A549 (cell line): ENCODE results near the gene HTRA3. TPM values are rescaled to one million over a fixed set of nuclear protein-coding genes. Genes with fewer than 3 reads are reported as not detected.

Source experiments
- ATAC-seq, 2 experiments: fragments of 200-7000 bp in 1 of 2; fragments of >200 bp in 1 of 2; cut with Nextera tagmentation in 1 of 2; cut with Tn5 transposase in 1 of 2; 3 replicates each; pipeline versions ENCODE4 v1.8.0 to v1.9.1; 2018 to 2020; ENCODE audit warnings: mild to moderate bottlenecking in 1 of 2, moderate library complexity in 1 of 2
- CTCF ChIA-PET: fragments of 300-600 bp; sonication (Branson Sonifier 250); formaldehyde crosslinking; extraction: SDS; loops from one replicate; lab custom pipeline; 2021; ENCODE audit warnings: antibody characterized with exemption, inconsistent platforms; lab: Yijun Ruan, JAX
- POLR2A ChIA-PET: fragments of 350-600 bp; formaldehyde crosslinking; extraction: SDS; loops from one replicate; lab custom pipeline; 2021; ENCODE audit warnings: antibody characterized with exemption, inconsistent platforms; lab: Yijun Ruan, JAX
- DNase-seq, 2 experiments: peaks; one replicate each; pipeline versions ENCODE4 v3.0.0 to v3.0.0-alpha.2; 2011 to 2016; ENCODE audit warnings: low read depth in 1 of 2, low spot score in 1 of 2
- FAIRE-seq: peaks from 2 replicates; lab custom pipeline; 2011; peaks lifted over from hg19 to GRCh38; lab: Jason Lieb, UNC
- H3K27ac ChIP-seq, 2 experiments: fragments of >200 bp; sonication (Bioruptor Twin); formaldehyde crosslinking; 3 replicates each; pipeline ENCODE4 v1.5.1; 2016 to 2017
- H3K4me1 ChIP-seq: fragments of >200 bp; sonication (Bioruptor Twin); formaldehyde crosslinking; 3 replicates; pipeline ENCODE4 v1.6.1; 2016
- H3K4me2 ChIP-seq: fragments of >200 bp; sonication (Bioruptor Twin); formaldehyde crosslinking; 3 replicates; pipeline ENCODE4 v1.6.1; 2016
- H3K4me3 ChIP-seq: fragments of >200 bp; sonication (Bioruptor Twin); formaldehyde crosslinking; 3 replicates; pipeline ENCODE4 v1.5.1; 2016
- H3K9me3 ChIP-seq: fragments of >200 bp; sonication (Bioruptor Twin); formaldehyde crosslinking; 3 replicates; pipeline ENCODE4 v1.6.1; 2016
- BHLHE40 ChIP-seq: IDR thresholded peaks from 2 replicates; pipeline ENCODE4 v1.6.1; 2012; ENCODE audit warnings: low read depth, low read length, inconsistent platforms
- CBX2 ChIP-seq: fragments of 200-600 bp; sonication (generic); IDR thresholded peaks from 2 replicates; pipeline ENCODE4 v1.6.1; 2016; ENCODE audit warnings: low read depth, mild to moderate bottlenecking, borderline replicate concordance
- CBX8 ChIP-seq: fragments of 200-600 bp; sonication (generic); IDR thresholded peaks from 2 replicates; pipeline ENCODE4 v1.6.1; 2016
- CEBPB ChIP-seq, 2 experiments: fragments of >200 bp in 1 of 2; sonication (Bioruptor Twin) in 1 of 2; formaldehyde crosslinking in 1 of 2; IDR thresholded peaks; 2 replicates each; pipeline ENCODE4 v1.6.1; 2012 to 2016
- CHD2 ChIP-seq: fragments of 150-350 bp; IDR thresholded peaks from 2 replicates; pipeline ENCODE4 v1.6.1; 2014; ENCODE audit warnings: low read length; ENCODE audit not compliant: partially characterized antibody
- EHF ChIP-seq: fragments of 250-450 bp; sonication (Bioruptor Pico); IDR thresholded peaks from 2 replicates; pipeline ENCODE4 v1.5.0; 2020; ENCODE audit warnings: mild to moderate bottlenecking
- ESRRA ChIP-seq: fragments of 150-350 bp; IDR thresholded peaks from 2 replicates; pipeline ENCODE4 v1.6.1; 2014; ENCODE audit warnings: mild to moderate bottlenecking, low read length, borderline replicate concordance
- FOSL2 ChIP-seq, 2 experiments: fragments of 450-650 bp in 1 of 2; fragments of >200 bp in 1 of 2; sonication (Bioruptor Twin) in 1 of 2; formaldehyde crosslinking; IDR thresholded peaks; 2 replicates each; pipeline versions ENCODE4 v1.5.0 to v1.6.1; 2016 to 2020; ENCODE audit warnings: mild to moderate bottlenecking in 1 of 2, moderate library complexity in 1 of 2
- HOXA7 ChIP-seq: fragments of 250-450 bp; sonication (Bioruptor Pico); IDR thresholded peaks from 2 replicates; pipeline ENCODE4 v1.5.0; 2020; ENCODE audit warnings: mild to moderate bottlenecking, moderate library complexity
- HOXB13 ChIP-seq: fragments of 250-450 bp; sonication (Bioruptor Pico); IDR thresholded peaks from 2 replicates; pipeline ENCODE4 v1.5.0; 2020; ENCODE audit warnings: low read depth, mild to moderate bottlenecking, moderate library complexity
- JUN ChIP-seq, 2 experiments: fragments of >200 bp; sonication (Bioruptor Twin); formaldehyde crosslinking; IDR thresholded peaks; 2 replicates in 1 of 2; 3 replicates in 1 of 2; pipeline ENCODE4 v1.6.1; 2016 to 2017
- KDM1A ChIP-seq: fragments of 200-600 bp; sonication (generic); IDR thresholded peaks from 2 replicates; pipeline ENCODE4 v1.6.1; 2016; ENCODE audit warnings: low read depth, mild to moderate bottlenecking
- NFE2L2 ChIP-seq: fragments of 150-350 bp; conservative IDR thresholded peaks from 2 replicates; pipeline ENCODE4 v1.6.1; 2014; ENCODE audit warnings: low read length
- NPAS2 ChIP-seq: fragments of 250-450 bp; sonication (Bioruptor Pico); IDR thresholded peaks from 2 replicates; pipeline ENCODE4 v1.8.0; 2022; ENCODE audit warnings: mild to moderate bottlenecking, moderate library complexity, borderline replicate concordance
- POLR2AphosphoS2 ChIP-seq: conservative IDR thresholded peaks from 2 replicates; pipeline ENCODE4 v1.6.1; 2012; ENCODE audit warnings: low read length, improper control_type of control experiment, inconsistent platforms
- SMC3 ChIP-seq: fragments of >200 bp; sonication (Bioruptor Twin); formaldehyde crosslinking; IDR thresholded peaks from 3 replicates; pipeline ENCODE4 v1.6.1; 2018; ENCODE audit warnings: inconsistent platforms
- TP53 ChIP-seq: fragments of 250-450 bp; sonication (Bioruptor Pico); IDR thresholded peaks from 2 replicates; pipeline ENCODE4 v1.5.0; 2021; ENCODE audit warnings: mild to moderate bottlenecking, moderate library complexity
- ZC3H11A ChIP-seq: fragments of 450-650 bp; IDR thresholded peaks from 2 replicates; pipeline ENCODE4 v1.6.1; 2014; ENCODE audit warnings: antibody characterized with exemption, mild to moderate bottlenecking
- ZNF302 ChIP-seq: fragments of 250-450 bp; sonication (Bioruptor Pico); IDR thresholded peaks from 2 replicates; pipeline ENCODE4 v1.9.0; 2021; ENCODE audit warnings: inconsistent platforms, mild to moderate bottlenecking, moderate library complexity
- ZSCAN20 ChIP-seq: fragments of 250-450 bp; sonication (Bioruptor Pico); IDR thresholded peaks from 2 replicates; pipeline ENCODE4 v1.8.0; 2022; ENCODE audit warnings: mild to moderate bottlenecking, moderate library complexity
- WGBS: methylation state at CpG from one replicate; pipeline ENCODE4 v1.1.6; 2017; ENCODE audit errors: missing lambda C conversion rate; 5-methylcytosine and 5-hydroxymethylcytosine counted together
- polyA plus RNA-seq, 4 experiments: library from polyadenylated mRNA; depleted of rRNA in 3 of 4; stranded (reverse); fragments of >200 nt; fragmentation: RNase III in 1 of 4; extraction: RNeasy Plus Mini Kit Qiagen cat#74134 plus additional on column Dnase treatment in 1 of 4; gene quantifications; 2 replicates in 3 of 4; 3 replicates in 1 of 4; pipeline ENCODE4 v1.2.3, GENCODE V29; 2011 to 2017
- TF ChIP-seq, protein P1 (sequence below): fragments of 450-650 bp; IDR thresholded peaks from 2 replicates; pipeline ENCODE4 v1.6.1; 2014; ENCODE audit warnings: antibody characterized with exemption
- TF ChIP-seq, protein P2 (sequence below): fragments of 200-600 bp; sonication (generic); IDR thresholded peaks from 2 replicates; pipeline ENCODE4 v1.6.1; 2016; ENCODE audit warnings: antibody characterized with exemption, mild to moderate bottlenecking, moderate library complexity

HTRA3 gene
- polyA plus RNA-seq, 2 of the 4 experiments (the other 2 are of a cell fraction) = 4.6 to 7.4 TPM

DNA sequence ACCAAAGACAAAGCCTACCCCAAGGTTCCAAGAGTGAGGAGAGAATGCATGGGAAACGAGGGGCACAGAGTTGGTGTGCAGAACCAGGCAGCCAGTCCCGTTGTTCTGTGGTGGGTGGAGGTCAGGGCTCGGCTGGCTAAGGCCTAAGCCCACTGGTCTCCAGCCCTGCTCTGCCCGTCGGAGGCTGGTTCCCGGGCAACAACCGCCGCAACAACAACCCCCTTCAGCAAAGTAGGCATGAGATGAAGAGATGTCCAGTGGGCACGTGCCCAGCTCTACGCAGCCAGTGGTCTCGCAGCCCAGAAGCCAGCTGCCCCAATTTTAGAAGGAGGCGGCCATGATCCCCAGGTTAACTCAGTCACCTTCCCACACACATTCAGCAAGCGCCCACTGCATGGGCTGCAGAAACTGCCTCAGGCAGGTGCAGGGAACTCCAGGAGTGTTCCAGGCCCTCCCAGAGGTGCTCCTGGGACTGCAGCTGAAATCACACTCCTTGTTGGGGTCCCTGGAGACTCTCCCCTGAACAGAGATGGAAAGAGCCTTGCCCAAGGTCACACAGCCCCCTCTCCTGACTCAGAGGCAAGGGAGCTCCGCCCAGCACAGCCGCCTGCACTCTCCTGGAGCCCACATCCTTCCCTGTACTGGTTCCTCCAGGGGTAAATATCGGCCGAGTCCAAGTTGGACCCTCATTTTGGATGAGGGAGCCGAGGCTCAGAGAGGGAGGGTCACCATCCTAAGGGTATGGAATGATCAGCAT, 25.4 kb upstream of the HTRA3 start:
- 70% methylated on average over 3 of the region's 18 CpGs for WGBS
- no peak for FAIRE-seq
- Histone ChIP-seq H3K27ac (no peak overlapping the region), H3K4me3 (no peak overlapping the region), H3K4me1 (peaks cover 25% of the 10 kb centered on the region), H3K4me2 (no peak overlapping the region), H3K9me3 (no peaks in the 10 kb centered on the region)
- POLR2A ChIA-PET = interaction anchor here (0.7 kb wide), 1 partner anchor 33 kb away, joined by 3 read pairs; no protein-coding TSS in a partner anchor
- no peak for DNase-seq
- CTCF ChIA-PET = interaction anchor here (2.0 to 17.2 kb wide), 3 partner anchors 17 to 157 kb away, joined by 8 to 270 read pairs (median 39); partner anchors contain the start of gene HTRA3
- ATAC-seq = no peak
- no peak for TF ChIP-seq EHF (CRISPR knock-in tag)

GRCh38 chr4:8244931-8245460, 24.6 kb upstream of the HTRA3 start:
- no peak overlapping the region for H3K4me3 ChIP-seq
- peaks cover 25% of the 10 kb centered on the region for H3K4me1 ChIP-seq
- DNase-seq (no peak), FAIRE-seq (no peak), ATAC-seq (no peak)
- no peaks in the 10 kb centered on the region for H3K9me3 ChIP-seq
- H3K4me2 ChIP-seq = no peak overlapping the region
- TF ChIP-seq EHF (CRISPR knock-in tag) (no peak), ESRRA (no peak), CBX2 (no peak), NPAS2 (CRISPR knock-in tag) (no peak), HOXA7 (CRISPR knock-in tag) (no peak), HOXB13 (CRISPR knock-in tag) (no peak), CBX8 (no peak), BHLHE40 (no peak), POLR2AphosphoS2 (no peak), CEBPB (IDR thresholded peaks at IDR 0.05) (no peak), JUN (IDR thresholded peaks at IDR 0.05) (no peak)
- TF ChIP-seq, protein P1, sequence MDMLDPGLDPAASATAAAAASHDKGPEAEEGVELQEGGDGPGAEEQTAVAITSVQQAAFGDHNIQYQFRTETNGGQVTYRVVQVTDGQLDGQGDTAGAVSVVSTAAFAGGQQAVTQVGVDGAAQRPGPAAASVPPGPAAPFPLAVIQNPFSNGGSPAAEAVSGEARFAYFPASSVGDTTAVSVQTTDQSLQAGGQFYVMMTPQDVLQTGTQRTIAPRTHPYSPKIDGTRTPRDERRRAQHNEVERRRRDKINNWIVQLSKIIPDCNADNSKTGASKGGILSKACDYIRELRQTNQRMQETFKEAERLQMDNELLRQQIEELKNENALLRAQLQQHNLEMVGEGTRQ = no peak
- CTCF ChIA-PET = interaction anchor here (4.3 to 17.2 kb wide), 2 partner anchors 23 to 157 kb away, joined by 39 to 270 read pairs; partner anchors contain the start of gene HTRA3
- 83% methylated on average over 12 of the region's 19 CpGs for WGBS
- no peak overlapping the region for H3K27ac ChIP-seq
- POLR2A ChIA-PET = no interaction called here

- H3K4me1 ChIP-seq = peaks cover 25% of the 10 kb centered on the region
- H3K27ac ChIP-seq = peak overlapping the region; percentile 69 to 88; a peak in 3 of 6 replicates
- ATAC-seq = no peak
- TF ChIP-seq KDM1A = no peak
- TF ChIP-seq ZNF302 (CRISPR knock-in tag) = no peak
- no peak for TF ChIP-seq CHD2
- TF ChIP-seq, protein P2, sequence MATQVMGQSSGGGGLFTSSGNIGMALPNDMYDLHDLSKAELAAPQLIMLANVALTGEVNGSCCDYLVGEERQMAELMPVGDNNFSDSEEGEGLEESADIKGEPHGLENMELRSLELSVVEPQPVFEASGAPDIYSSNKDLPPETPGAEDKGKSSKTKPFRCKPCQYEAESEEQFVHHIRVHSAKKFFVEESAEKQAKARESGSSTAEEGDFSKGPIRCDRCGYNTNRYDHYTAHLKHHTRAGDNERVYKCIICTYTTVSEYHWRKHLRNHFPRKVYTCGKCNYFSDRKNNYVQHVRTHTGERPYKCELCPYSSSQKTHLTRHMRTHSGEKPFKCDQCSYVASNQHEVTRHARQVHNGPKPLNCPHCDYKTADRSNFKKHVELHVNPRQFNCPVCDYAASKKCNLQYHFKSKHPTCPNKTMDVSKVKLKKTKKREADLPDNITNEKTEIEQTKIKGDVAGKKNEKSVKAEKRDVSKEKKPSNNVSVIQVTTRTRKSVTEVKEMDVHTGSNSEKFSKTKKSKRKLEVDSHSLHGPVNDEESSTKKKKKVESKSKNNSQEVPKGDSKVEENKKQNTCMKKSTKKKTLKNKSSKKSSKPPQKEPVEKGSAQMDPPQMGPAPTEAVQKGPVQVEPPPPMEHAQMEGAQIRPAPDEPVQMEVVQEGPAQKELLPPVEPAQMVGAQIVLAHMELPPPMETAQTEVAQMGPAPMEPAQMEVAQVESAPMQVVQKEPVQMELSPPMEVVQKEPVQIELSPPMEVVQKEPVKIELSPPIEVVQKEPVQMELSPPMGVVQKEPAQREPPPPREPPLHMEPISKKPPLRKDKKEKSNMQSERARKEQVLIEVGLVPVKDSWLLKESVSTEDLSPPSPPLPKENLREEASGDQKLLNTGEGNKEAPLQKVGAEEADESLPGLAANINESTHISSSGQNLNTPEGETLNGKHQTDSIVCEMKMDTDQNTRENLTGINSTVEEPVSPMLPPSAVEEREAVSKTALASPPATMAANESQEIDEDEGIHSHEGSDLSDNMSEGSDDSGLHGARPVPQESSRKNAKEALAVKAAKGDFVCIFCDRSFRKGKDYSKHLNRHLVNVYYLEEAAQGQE = no peak
- TF ChIP-seq TP53 (CRISPR knock-in tag) = no peak
- no peak for TF ChIP-seq JUN (IDR thresholded peaks at IDR 0.05)
- no peak for TF ChIP-seq ZSCAN20 (CRISPR knock-in tag)
- no peak for TF ChIP-seq SMC3
- TF ChIP-seq FOSL2 (IDR thresholded peaks at IDR 0.05) = no peak
- TF ChIP-seq FOSL2 (CRISPR knock-in tag; IDR thresholded peaks at IDR 0.05) = no peak
- no peak for TF ChIP-seq CBX2
- TF ChIP-seq NFE2L2 = no peak
- no peak for TF ChIP-seq ZC3H11A
- ChIA-PET CTCF (interaction anchor here (0.7 to 17.2 kb wide), 4 partner anchors 13 to 1137 kb away, joined by 3 to 270 read pairs (median 21); partner anchors contain the start of gene HTRA3), POLR2A (no interaction called here)
- no peak for FAIRE-seq
- WGBS = 88% methylated on average over 20 of the region's 31 CpGs
- no peaks in the 10 kb centered on the region for H3K9me3 ChIP-seq
- H3K4me3 ChIP-seq = no peak overlapping the region
- DNase-seq = no peak
- H3K4me2 ChIP-seq = no peak overlapping the region
These were observed 23.4 kb upstream of the HTRA3 start for GRCh38 chr4:8245884-8246833.
